VCaP (cell line): ENCODE measurements around the gene AMN.

ENCODE experiments used
- H3K27ac ChIP-seq: fragments of 450-650 bp; 2 replicates; pipeline ENCODE4 v1.5.1; 2017
- CTCF ChIP-seq: fragments of 450-650 bp; conservative IDR thresholded peaks from 2 replicates; pipeline ENCODE4 v1.5.1; 2017; ENCODE audit warnings: mild to moderate bottlenecking, moderate library complexity

AMN gene

GRCh38 chr14:102915292-102916110 is 7.0 kb upstream of the AMN start:
- no peak overlapping the region for H3K27ac ChIP-seq

DNA sequence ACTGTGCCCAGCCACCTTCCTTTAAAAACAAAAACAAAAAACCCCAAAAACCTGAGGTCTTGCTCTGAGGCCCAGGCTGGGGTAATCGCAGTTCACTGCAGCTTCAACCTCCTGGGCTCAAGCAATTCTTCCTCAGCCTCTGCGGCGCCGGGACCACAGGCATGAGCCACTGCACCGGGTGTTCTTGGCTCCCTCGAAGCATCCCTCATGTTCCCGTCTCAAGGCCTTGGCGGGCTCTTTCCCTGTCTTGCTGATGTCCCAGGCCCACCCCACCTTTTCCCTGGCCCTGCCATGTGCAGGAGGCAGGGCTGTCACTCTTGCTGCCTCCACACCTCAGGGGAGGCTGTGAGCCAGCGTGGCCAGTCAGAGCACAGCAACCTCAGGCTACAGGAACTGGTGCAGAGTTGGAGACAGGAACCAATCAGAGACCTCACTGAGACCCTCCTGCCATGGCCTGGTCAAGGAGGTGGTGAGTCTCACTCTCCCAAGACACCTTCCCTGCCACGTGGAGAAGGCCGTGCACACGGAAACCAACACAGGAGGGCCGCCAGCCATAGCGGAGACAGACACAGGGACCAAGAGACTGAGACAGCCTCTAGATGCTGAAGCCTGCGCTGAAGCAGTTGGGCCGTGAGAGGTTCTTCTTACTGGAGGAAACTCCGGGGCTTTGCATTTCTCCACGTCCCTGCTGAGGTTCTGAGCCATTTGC is 6.0 kb upstream of the AMN start:
- TF ChIP-seq CTCF, result no peak
- H3K27ac ChIP-seq, result no peak overlapping the region

More at GRCh38 chr14:102915292-102916110, 7.0 kb upstream of the AMN start:
- TF ChIP-seq CTCF, result no peak

GRCh38 chr14:102917056-102917385 is 5.4 kb upstream of the AMN start:
- no peak for TF ChIP-seq CTCF

GRCh38 chr14:102917469-102918211 is 4.8 kb upstream of the AMN start:
- peak; percentile 59 for TF ChIP-seq CTCF
- no peak overlapping the region for H3K27ac ChIP-seq

More at GRCh38 chr14:102917056-102917385, 5.4 kb upstream of the AMN start:
- H3K27ac ChIP-seq, result no peak overlapping the region

DNA sequence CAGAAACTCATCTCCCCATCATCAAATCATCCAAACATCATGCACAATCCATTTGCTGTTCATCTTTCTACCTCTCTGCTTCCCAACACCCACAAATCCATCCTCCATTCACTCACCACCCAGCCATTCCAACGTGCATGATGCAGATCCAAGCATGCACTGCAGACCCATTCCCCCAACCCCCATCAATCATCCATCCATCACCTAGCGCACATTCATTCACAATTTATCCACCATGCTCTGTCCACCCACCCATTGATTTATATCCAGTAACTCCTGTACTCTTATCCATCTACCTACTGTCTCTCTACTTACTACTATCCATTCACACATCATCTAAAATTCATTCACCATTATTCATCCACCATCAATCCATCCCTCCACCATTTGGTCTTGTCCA is 4.0 kb upstream of the AMN start:
- no peak overlapping the region for H3K27ac ChIP-seq
- no peak for TF ChIP-seq CTCF

DNA sequence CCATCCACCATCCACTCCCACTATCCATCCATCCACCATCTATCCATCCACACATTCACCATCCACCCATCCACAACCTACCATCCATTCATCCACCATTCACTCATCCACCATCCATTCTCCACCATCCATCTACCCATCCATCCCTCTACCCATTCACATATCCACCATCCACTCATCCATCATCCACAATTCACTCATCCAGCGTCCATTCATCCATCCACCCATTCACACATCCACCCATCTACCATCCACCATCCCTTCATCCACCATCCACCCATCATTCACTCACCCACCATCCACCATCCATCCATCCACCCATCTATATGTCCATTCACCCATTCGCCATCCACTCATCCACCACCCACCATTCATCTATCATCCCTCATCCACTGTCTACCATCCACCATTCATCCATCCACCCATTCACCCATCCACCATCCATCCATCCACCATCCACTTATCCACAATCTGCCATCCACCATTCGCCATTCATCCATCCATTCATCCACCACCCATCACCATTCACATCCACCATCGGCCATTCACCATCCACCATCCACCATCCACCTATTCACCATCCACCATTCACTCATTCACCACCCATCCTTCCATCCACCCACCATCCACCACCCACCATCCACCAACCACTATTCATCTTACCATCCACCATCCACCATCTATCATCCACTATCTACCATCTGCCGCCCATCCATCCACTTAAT is 2.0 kb upstream of the AMN start:
- no peak for TF ChIP-seq CTCF
- no peak overlapping the region for H3K27ac ChIP-seq

- H3K27ac ChIP-seq, result no peak overlapping the region
- no peak for TF ChIP-seq CTCF
Observed at GRCh38 chr14:102920998-102921304, 1.5 kb upstream of the AMN start.
